DMS153 treated with DMSO at 0.1 percent for 48 hours (cell line): Measurements from ENCODE around the gene ANKMY1.

Experiments
- DNase-seq: peaks from one replicate; lab custom pipeline; 2025; ENCODE audit not compliant: unreplicated experiment; lab: John Stamatoyannopoulos, UW

The ANKMY1 gene

DNA sequence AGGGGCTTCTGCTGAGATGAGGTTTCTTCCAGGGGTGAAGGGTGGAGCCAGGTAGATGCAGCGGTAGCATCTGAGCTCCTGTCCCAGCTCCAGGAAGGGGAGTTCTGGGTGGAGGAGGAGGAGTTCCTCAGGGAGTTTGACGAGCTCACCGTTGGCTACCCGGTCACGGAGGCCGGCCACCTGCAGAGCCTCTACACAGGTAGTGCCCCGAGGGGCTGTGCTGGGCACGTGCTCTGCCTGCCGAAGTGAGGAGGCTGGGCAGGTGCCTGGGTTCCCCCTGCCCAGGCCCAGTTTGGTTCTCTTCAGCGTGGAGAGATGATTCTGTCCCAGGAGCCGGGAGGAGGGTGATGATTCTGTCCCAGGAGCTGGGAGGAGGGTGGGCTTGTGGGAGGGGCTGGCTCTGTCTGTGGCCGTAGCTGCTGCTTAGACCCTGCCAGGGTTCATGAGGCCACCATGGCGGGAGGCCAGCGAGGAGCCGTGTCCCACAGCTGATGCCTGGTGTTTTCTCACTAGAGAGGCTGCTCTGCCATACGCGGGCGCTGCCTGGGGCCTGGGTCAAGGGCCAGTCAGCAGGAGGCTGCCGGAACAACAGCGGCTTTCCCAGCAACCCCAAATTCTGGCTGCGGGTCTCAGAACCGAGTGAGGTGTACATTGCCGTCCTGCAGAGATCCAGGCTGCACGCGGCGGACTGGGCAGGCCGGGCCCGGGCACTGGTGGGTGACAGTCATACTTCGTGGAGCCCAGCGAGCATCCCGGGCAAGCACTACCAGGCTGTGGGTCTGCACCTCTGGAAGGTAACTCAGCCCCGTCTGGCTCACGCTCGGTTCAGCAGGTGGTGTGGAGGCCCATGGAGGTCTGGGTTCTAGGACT is 37.0 kb upstream of the ANKMY1 start:
- DNase-seq: no peak

DNA sequence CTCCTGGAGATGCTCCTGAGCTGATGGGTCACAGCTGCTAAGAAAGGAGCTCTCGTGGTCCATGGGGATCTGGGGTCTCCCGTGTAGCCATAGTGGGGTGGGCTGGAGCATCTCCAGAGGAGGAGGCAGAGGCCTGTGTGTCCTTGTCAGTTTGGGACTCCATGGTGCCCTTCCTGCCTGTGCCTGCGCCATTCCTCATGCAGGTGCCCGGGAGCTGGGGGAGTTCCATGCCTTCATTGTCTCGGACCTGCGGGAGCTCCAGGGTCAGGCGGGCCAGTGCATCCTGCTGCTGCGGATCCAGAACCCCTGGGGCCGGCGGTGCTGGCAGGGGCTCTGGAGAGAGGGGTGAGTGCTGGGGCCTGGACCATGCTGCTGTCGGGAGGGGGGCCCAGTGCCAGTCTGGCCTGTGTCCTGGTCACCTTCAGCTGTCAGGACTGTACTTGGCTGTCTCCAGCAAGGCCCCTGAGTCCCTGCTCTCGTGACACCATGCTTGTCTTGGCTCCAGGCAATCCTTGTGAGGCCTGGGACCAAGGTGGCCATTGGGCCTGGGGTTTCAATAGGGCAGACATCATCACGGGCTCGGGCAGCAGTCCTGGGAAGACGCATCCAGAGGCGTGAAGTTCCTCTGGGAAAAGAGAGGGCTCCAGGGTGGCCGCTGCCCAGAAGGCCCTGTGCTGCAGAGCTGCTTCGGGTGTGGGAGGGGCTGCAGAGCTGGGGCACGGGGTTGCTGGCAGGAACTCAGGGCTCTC is 36.1 kb upstream of the ANKMY1 start:
- DNase-seq: no peak

DNA sequence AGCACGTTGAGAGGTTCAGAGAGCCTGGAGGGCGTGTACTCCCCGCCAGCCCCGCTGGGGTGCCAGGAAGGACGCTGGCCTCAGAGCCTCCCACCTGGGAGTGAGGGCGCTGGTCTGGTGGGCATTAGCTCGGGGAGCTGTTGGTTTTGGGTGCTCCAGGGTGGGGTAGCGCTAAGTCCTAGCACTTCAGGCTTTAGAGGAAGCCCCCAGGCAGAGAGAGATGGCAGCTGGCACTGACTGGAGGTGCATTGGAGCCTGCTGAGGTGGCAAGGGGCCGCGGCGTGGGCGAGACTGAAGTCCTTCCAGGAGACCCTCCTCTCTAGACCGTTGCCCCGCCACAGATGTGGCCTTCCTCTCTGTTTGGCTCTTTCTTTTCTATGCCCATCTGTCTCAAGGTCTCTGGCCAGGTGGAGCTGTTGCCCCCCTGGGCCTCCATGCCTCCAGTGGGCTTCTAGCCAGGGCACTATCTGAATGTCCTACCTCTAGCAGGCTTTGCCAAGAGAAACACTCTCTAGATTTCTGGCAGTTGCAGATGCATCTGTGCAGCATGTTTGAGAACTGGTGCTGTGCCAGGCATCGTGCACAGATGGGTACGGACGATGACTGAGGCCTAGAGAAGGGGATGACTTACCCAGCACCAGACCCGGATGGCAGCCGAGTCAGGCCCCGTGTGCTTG is 35.4 kb upstream of the ANKMY1 start:
- DNase-seq: no peak

DNA sequence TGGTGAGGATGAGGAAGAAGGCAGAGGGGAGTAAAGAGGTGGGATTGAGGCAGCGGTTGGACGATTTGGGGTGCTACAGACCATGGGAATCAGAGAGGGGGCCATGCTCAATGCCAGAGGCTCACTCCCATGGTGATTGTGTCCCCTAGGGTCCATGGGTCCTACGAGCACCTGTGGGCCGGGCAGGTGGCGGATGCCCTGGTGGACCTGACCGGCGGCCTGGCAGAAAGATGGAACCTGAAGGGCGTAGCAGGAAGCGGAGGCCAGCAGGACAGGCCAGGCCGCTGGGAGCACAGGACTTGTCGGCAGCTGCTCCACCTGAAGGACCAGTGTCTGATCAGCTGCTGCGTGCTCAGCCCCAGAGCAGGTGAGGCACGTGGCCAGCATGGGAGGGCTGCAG is 34.0 kb upstream of the ANKMY1 start:
- DNase-seq: no peak

DNA sequence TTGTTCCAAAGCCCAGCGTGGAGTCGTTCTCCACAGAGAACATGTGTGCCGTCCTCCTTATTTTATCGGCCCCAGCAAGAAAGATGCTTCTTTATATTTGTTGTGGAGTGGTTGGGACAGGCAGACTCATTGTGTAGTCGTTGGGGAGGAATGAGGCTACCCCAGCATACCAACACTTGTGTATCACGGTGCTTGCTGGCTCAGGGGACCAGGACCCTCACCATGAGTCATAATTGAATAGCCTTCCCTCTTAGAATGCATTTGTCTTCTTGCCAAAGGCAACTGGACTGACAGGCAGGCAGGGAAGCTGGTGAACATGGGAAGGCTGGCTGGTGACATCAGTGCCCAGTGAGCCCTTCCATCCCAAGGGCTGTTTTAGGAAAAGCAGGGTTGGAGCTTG is 33.4 kb upstream of the ANKMY1 start:
- no peak for DNase-seq

DNA sequence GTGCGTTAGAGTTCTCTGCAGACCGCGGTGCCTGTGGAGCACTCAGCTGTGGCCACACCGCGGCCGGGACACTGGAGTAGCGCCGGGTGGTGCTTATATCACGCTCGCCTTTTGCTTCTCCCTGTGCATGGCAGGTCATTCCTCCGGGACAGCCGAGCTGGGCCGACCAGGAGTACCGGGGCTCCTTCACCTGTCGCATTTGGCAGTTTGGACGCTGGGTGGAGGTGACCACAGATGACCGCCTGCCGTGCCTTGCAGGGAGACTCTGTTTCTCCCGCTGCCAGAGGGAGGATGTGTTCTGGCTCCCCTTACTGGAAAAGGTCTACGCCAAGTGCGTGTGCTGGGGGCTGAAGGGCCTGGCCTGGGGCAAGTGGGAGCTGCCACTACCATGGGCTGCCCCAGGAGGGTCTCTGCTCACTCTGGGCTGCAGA is 32.9 kb upstream of the ANKMY1 start:
- DNase-seq: no peak

DNA sequence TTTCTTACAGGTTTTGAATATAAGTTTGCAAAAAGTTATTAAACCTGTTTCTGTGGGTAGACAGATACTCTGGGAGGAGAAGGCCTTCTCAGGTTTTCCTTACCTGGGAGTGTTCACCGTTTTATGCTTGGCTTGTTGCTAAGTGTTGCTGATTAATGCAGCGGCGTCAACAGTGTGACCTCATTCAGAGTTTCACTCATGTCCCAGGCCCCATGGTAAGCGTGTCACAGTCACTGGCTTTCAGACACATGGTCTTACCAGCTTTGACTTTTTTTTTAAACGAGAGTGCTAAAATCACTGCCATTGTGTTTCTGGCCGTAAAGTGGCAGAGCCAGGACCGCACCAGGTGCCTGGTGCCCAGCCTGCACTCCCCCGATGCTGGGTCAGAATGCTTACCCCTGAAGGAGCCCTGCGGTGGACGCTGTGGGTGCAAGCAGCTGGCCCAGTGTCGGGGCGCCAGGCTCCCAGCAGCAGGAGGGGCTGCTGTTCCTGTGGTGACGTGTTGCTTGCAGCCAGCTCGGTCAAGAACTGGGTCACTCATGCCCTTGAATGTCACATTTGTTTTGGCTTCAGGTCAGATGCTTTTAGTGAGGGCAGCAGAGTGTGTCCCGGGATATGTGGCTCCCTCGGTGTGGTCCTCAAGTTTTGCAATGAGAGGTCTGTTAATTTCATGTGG is 32.2 kb upstream of the ANKMY1 start:
- DNase-seq: no peak

DNA sequence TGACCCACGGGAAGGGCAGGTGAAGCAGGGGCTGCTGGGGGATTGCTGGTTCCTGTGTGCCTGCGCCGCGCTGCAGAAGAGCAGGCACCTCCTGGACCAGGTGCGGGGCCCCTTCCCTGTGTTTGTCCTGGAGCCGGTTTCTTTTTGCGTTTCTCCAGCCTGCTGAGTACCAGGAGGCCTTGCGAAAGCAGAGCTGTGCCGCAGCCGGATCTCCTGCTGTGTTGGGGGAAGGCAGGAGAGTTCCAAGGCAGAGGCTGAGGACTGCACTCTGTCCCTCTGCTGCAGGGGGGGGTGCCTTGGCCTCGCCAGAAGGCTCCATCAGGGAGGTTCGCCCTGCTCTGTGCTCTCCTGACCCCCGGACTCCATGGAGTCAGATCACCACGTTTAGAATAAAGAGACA is 31.6 kb upstream of the ANKMY1 start:
- no peak for DNase-seq

DNA sequence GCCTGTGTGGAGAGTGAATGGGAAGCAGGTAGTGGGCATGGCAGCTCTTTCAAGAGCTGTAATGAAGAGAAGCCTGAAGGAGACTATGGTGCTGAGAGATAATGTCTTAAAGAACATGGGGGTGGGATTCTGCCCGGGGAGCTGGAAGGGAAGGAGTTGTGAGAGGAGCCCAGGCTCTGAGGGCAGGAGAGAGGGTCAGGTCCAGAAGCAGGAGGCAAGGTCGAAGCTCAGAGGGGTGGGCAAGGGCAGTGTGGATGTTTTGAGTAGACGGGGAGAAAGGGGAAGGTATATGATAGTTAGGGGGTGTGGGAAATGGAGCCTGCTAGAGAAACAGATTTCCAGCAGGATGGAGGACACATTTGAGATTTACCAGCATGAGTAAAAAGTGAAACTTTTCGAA is 30.9 kb upstream of the ANKMY1 start:
- DNase-seq: no peak

DNA sequence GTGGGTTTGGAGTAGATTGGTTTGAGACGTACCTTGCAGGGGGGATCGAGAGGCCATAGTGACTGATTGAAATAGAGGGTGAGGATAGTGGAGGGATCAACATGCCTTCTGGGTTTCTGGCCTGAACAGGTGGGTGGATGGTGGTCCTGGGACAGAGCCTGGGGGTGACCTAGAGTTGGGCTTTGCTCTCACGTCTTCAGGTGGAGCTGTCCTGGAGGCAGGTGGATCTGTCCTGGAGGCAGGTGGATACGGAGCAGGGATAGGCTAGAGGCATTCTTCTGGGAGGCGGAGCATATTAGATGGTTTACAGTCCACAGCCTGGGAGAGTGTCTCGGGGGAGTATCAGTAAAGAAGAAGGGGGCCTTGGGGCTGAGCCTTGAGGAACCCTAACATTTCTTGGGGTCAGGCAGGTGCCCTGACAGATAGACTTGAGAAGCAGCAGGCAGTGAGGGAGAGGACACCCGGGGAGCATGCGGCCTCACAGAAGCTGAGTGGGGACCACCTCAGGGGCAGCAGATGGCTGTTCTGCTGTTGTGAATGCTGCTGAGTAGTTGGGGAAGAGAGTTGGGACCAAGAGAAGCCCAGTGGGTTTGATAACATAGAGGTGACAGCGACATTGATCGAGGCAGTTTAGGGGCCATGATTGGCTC is 30.3 kb upstream of the ANKMY1 start:
- no peak for DNase-seq

DNA sequence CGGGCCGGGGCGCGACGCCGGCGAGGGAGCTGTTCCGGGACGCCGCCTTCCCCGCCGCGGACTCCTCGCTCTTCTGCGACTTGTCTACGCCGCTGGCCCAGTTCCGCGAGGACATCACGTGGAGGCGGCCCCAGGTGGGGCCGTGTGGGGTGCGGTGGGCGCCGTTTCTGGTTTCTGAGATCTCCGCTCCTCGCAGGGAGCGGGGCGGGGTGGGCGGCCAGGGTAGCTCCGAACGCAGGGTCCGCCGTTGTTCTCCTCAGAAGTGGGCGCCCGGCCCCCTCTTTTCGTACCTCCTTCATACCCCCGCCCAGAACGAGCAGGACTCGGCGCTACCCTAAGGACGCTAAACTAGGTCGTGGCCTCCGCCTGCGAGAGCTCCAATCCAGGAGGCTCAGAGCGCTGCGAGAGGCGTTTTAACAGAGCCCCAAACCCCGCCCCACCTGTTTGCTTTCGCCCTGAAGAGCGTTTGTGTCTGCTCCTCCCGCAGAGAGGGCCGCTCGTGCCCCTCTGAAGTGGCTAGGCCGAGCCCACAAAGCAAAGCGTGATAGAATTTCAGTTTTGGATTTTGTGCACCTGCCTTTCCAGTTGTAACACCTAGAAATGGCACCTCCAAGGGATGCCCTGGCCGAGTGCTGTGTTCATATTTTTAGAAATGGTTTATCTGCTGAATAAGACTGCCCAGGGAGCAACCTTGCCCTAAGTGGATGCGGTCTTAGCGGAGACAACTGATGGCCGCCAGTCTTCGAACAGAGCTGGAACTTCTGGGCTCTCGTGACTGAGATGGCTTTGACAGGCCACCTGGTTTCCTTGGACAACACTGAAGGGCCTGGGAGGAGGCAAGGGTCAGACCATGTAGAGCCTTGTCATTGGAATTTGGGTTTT is 29.4 kb upstream of the ANKMY1 start:
- no peak for DNase-seq

DNA sequence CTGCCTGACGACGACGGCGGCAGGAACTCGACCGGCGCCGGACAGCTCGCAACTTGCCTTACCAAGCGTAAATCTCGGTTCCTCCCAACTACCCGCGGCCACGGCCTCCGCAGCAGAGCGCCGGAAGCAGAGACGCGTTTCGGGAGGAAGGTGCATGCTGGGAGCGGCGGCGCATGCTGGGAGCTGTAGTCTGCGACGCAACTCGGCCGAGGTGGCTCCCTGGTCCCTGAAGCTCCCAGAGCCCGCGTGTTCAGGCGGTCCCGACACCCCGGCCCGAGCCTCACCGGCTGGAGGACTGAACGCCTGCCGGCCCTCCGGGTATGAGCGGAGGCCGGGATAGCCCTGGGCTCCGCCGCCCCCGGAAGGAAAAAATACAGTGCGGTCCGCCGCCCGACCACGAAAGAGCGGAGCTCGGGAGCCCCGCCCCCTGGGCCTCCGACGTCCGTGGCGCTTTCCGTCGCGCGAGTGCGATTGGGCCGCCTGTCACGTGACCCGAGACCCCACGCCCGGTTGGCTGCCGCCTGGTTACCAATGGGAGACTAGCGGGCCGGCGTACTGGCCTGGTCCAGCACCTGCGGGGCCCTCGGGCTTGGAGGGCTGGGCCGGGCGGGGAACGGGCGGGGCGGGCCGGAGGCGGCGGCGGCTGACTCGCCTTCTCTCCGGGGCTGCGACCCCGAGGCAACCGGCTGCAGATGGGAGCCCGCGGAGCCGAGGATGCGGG is 28.6 kb upstream of the ANKMY1 start, which contains the start of gene CAPN10:
Gene CAPN10, plus strand, starts transcription at position 537 of the 721 bp plus-strand sequence. Its CDS starts 178 bp downstream, at position 715.
- DNase-seq: peak; percentile 83

DNA sequence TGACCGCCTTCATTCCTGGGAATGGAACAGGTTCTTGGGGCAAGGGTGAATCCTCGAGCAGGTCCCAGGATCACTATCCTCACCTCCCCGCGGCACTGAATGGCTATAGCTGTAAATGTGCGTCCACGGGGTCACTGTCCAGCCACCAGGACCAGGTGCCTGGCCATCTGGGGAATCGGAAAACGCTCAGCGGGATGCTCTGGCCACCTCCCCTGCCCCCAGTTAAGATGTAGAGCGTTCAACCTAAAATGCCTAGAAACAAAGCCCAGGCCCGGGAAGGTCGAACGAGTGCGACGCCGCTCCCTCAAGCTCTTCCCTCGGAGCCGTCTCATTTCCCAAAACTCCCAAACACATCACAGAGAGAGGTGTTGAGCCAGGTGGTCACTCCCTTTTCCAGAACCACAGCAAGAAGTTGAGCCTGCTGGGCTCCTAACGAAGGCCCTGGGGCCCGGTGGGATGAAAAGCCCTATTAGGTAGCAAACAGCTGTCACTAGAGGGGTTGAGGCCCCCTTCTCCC is 28.0 kb upstream of the ANKMY1 start:
- no peak for DNase-seq

DNA sequence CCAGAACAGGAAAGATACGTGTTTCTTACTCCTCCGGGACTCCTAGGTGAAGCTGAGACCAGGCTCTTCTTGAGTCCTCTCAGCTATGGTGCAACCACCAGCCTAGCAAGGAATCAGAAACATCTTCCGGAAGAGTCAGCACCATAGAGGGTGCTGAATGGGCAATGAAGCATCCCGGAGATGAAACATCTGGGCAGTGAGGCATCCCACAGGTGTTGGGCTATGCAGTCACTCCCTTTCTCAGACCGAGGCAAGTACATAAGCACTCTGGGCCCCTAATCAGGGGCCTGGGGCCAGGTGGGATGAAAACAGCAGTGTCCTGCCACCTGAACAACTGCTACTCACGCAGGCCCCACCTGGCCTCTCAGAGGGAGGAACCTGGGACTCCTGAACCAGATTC is 27.3 kb upstream of the ANKMY1 start:
- DNase-seq: no peak

DNA sequence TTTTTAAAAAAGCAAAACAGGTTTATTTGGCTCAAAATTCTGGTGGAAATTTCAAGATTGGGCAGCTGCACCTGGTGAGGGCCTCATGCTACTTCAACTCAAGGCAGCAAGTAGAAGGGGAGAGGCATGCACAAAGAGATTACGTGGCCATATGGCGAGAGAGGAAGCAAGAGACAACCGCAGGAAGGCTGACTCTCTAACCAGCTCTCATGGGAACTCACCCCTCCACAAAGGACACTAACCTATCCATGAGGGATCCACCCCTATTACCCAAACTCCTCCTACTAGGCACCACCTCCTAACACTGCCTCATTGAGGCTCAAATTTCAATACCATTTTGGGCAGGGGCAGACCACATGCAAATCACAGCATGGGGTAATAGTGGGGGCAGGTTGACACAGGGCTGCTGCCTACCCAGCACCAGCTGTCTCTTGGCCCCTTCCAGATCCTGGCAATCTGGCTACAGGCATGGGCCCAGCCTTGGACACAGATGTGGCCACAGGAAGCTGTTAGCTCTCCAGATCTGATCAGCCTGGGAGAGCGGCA is 26.8 kb upstream of the ANKMY1 start:
- no peak for DNase-seq

DNA sequence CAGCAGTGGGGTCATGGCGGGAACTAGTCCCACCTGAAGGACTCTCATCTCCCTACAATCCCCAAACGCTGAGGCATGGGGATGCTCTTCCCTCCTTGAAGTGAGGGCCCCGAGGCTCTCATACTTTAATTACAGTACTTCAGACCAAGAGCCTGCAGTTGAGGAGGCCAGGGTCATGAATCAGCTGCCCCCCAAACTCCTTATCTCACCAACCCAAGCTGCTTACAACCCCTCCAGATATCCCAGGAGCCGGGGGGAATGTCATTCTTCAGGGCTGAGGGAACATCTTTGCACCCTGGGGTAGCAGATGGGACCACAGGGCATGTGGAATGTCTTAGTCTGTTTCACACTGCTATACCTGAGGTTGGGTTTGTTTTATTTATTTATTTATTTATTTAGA is 26.0 kb upstream of the ANKMY1 start:
- no peak for DNase-seq

DNA sequence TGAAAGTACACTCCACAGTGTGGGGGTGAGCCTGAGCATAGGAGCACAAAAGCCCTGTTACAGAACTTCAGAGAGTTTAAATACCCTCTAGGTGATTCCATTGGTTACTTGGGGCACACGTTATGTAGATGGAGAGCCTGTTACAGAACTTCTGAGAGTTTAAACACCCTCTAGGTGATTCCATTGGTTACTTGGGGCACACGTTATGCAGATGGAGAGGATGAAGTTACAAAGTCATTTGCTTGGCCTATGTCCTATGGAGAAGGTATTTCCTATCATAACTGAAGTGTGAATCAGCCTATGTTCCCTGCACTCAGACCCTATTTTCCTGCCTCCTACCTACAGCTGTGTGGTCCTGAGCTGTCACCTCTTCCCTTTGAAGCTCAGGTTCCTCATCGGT is 25.0 kb upstream of the ANKMY1 start:
- DNase-seq: no peak

DNA sequence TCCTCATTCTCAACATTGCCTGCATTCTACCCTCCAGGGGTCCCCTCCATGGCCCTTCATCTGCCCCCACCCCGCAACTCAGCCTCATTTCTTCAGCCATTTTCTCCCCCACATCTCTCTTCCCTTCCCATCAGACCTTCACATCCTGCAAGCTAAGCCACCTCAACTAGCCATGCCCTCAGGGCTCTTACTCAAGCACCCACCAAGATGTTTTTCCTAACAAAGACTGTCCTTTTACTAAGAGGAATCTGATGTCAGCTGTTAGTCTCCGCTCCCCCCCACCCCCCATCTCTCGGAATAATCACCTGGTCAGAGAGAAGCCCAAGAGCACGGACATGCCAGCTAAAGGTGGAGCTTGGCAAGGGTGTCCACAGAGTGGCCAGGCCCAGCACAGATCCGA is 24.0 kb upstream of the ANKMY1 start:
- no peak for DNase-seq
